Muscle layer of duodenum (tissue), 2 donors: Measurements from ENCODE around the gene POLD3.

Experiments used
- H3K27ac ChIP-seq: one replicate; pipeline ENCODE4 v1.7.0; 2013; ENCODE audit warnings: mild to moderate bottlenecking, low read length
- H3K27me3 ChIP-seq: one replicate; pipeline ENCODE4 v1.7.0; 2013; ENCODE audit warnings: low read depth, mild to moderate bottlenecking, control low read depth, low read length
- H3K36me3 ChIP-seq, 2 donors: one replicate each; pipeline ENCODE4 v1.7.0; 2013; ENCODE audit warnings: low read length in 2 of 2, control low read depth in 1 of 2, mild to moderate bottlenecking in 1 of 2; ENCODE audit not compliant: insufficient read depth in 2 of 2, control insufficient read depth in 1 of 2
- H3K4me1 ChIP-seq, 2 donors: one replicate each; pipeline ENCODE4 v1.7.0; 2013; ENCODE audit warnings: low read length in 2 of 2, mild to moderate bottlenecking in 2 of 2, control low read depth in 1 of 2, moderate library complexity in 1 of 2; ENCODE audit not compliant: insufficient read depth in 2 of 2, control insufficient read depth in 1 of 2
- H3K4me3 ChIP-seq, 2 donors: one replicate each; pipeline ENCODE4 v1.7.0; 2013; ENCODE audit warnings: low read length in 2 of 2, low read depth in 1 of 2, mild to moderate bottlenecking in 1 of 2
- H3K9me3 ChIP-seq, 2 donors: one replicate each; pipeline ENCODE4 v1.7.0; 2013; ENCODE audit warnings: low read length in 2 of 2, control low read depth in 1 of 2, mild to moderate bottlenecking in 1 of 2; ENCODE audit not compliant: control insufficient read depth in 1 of 2
- donor health status: healthy.

The POLD3 gene

GRCh38 chr11:74592441-74593362, at the start of gene POLD3:
Gene POLD3, plus strand, starts transcription at chr11:74592582. Its CDS starts 77 bp downstream, at chr11:74592659.
- Histone ChIP-seq H3K27me3 (no peaks in the 10 kb centered on the region), H3K27ac (peak within 1 kb of the TSS; percentile 72), H3K4me3 (peak within 1 kb of the TSS; percentile 93 to 98), H3K36me3 (peaks cover 7 to 16% of the 10 kb centered on the region in 2 donors), H3K9me3 (no peaks in the 10 kb centered on the region), H3K4me1 (peaks cover 0 to 16% of the 10 kb centered on the region in 2 donors)

GRCh38 chr11:74543991-74544390, 48.4 kb upstream of the POLD3 start:
- Histone ChIP-seq H3K9me3 (peaks cover 0 to 3% of the 10 kb centered on the region in 2 donors), H3K4me1 (no peaks in the 10 kb centered on the region), H3K27ac (no peak overlapping the region), H3K4me3 (no peak overlapping the region), H3K27me3 (no peaks in the 10 kb centered on the region), H3K36me3 (no peaks in the 10 kb centered on the region)

DNA sequence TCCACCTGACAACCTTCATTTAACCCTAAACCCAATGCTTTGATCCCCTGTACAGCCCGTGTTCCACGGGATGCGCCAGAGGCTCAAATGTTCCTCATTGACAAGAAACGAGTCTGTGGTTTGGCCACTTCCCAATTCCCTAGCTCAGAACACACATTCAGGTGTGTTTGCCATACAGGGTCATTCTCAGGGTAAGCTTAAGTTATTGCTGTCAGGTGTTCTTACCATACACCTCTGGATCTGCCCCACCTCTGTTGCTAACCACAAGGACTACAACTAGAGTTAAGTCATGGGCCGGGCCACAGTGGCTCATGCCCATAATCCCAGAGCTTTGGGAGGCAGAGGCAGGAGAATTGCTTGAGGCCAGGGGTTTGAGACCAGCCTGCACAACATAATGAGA, 45.6 kb upstream of the POLD3 start:
- Histone ChIP-seq H3K27ac (no peak overlapping the region), H3K4me3 (no peak overlapping the region), H3K36me3 (no peaks in the 10 kb centered on the region), H3K9me3 (peaks cover 0 to 3% of the 10 kb centered on the region in 2 donors), H3K4me1 (no peaks in the 10 kb centered on the region), H3K27me3 (no peaks in the 10 kb centered on the region)

DNA sequence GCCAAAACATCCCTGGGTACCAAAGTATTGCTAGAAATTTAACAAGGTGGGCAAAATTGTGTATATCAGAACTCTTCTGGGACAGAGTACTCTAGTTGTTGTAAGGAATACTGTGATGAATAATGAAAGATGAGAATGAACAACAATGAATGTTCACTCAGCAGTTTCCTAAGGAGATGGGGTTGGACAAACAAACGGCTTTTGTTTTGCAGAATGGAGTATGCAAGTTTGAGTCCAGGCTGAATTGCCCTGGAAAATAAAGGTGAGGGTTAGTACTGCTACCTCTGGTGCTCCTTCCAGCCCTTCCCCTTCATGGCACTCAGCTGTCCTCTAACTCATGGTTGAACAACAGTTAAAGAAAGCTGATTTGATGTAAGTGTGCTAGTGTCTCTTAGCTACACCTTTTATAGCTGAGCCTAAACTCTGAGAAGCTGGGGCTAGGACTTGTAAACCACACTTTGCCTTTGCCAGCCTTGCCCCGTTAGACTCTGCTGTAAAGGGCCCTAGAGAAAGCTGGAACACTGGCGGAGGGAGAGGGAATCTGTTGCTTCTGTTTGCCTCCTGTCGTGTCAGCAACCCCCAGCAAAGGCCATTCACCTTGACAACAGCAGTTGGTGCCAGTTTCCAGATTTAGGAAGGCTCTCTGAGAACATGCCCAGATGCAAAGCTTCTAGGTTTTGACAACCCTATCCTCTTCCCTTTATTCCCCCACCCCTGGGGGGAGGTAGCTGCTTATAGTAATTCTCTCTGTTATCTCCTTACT, 41.2 kb upstream of the POLD3 start:
- H3K36me3 ChIP-seq: no peaks in the 10 kb centered on the region
- no peaks in the 10 kb centered on the region for H3K27me3 ChIP-seq
- H3K27ac ChIP-seq: no peak overlapping the region
- H3K9me3 ChIP-seq: no peaks in the 10 kb centered on the region
- no peaks in the 10 kb centered on the region for H3K4me1 ChIP-seq
- H3K4me3 ChIP-seq: no peak overlapping the region

DNA sequence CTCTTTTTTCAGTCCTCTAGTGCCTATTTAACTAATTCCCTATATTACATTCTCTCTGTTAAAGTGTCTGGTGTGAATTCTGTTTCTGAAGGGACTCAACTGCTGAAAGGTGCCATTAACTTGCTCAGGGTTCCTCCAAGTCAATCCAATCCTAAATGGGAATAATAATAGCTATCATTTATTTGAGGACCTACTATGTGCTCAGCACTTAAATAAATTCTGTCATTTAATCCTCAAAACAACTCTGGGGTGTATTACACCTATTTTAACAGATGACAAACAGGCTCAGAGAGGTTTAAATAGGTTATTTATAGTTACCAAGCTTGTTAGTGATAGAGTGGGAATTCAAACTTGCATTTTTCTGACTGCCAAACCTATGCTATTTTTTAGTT, 40.6 kb upstream of the POLD3 start:
- Histone ChIP-seq H3K4me3 (no peak overlapping the region), H3K9me3 (no peaks in the 10 kb centered on the region), H3K27me3 (no peaks in the 10 kb centered on the region), H3K4me1 (no peaks in the 10 kb centered on the region), H3K36me3 (no peaks in the 10 kb centered on the region), H3K27ac (no peak overlapping the region)

- no peak overlapping the region for H3K27ac ChIP-seq
- no peak overlapping the region for H3K4me3 ChIP-seq
- peaks cover 0 to 13% of the 10 kb centered on the region in 2 donors for H3K9me3 ChIP-seq
- H3K4me1 ChIP-seq: no peaks in the 10 kb centered on the region
- peaks cover 0 to 3% of the 10 kb centered on the region in 2 donors for H3K36me3 ChIP-seq
- no peaks in the 10 kb centered on the region for H3K27me3 ChIP-seq
These were observed 34.9 kb upstream of the POLD3 start for GRCh38 chr11:74557526-74557925.

DNA sequence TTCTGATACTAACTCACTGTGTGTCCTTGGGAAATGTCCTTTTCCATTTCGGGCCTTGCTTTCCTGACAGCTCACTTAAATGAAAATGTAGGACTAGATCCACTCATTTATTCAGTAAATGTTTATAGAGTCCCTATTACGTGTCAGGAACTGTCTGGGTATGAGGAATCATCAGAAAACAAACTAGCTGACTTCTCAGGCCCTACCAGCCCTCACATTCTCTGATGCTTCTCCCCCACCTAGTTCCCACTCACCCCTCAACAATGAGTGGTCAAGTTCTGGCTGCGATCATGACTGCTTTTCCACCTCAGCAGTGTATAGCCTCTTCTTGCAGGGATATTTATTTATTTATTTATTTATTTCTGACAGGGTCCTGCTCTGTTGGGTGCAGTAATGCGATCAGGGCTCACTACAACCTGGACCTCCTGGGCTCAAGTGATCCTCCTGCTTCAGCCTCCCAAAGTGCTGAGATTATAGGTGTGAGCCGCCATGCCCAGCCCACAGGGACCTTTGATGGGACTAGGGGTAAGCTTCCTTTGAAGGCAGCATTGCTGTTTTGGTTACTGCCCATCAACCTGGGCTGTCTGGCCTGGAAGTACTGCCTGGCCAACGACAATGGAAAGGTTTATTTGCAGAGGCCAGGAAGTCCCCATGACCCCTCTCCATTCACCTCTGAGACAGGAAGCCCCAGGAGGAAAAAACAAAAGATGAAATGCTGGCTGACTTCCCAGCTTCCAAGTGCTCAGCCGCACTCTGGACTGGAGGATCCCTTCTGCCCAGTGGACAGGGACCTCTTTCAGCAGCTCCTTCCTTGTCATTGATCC, 33.1 kb upstream of the POLD3 start:
- no peaks in the 10 kb centered on the region for H3K27me3 ChIP-seq
- no peak overlapping the region for H3K27ac ChIP-seq
- peaks cover 0 to 3% of the 10 kb centered on the region in 2 donors for H3K36me3 ChIP-seq
- peaks cover 0 to 13% of the 10 kb centered on the region in 2 donors for H3K9me3 ChIP-seq
- H3K4me3 ChIP-seq: no peak overlapping the region
- no peaks in the 10 kb centered on the region for H3K4me1 ChIP-seq

- Histone ChIP-seq H3K4me3 (no peak overlapping the region), H3K4me1 (no peaks in the 10 kb centered on the region), H3K27ac (no peak overlapping the region), H3K36me3 (peaks cover 0 to 3% of the 10 kb centered on the region in 2 donors), H3K9me3 (peaks cover 0 to 13% of the 10 kb centered on the region in 2 donors), H3K27me3 (no peaks in the 10 kb centered on the region)
These were observed 32.5 kb upstream of the POLD3 start for GRCh38 chr11:74559934-74560309.

- peaks cover 0 to 7% of the 10 kb centered on the region in 2 donors for H3K9me3 ChIP-seq
- no peak overlapping the region for H3K4me3 ChIP-seq
- no peaks in the 10 kb centered on the region for H3K4me1 ChIP-seq
- no peaks in the 10 kb centered on the region for H3K36me3 ChIP-seq
- no peaks in the 10 kb centered on the region for H3K27me3 ChIP-seq
- no peak overlapping the region for H3K27ac ChIP-seq
These were observed 26.0 kb upstream of the POLD3 start for GRCh38 chr11:74566146-74566960.

DNA sequence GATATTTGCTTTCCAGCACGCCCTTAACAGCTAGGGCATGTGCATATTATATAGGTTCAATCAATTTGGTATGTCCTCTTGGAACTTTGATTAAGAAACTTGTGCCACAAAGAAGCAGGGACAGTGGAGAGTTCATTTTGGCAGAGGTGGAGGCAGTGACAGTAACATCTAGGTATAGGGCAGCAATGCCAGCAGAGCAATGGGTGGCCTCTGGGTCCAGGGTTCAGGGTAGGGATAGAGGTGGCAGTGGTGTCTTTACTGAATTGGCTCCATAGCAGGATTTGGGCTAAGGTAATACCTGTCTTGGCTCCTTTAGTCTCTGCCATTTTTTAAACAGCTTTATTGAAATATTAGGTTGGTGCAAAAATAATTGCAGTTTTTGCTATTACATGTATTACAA, 24.4 kb upstream of the POLD3 start:
- H3K4me3 ChIP-seq: no peak overlapping the region
- H3K4me1 ChIP-seq: no peaks in the 10 kb centered on the region
- no peaks in the 10 kb centered on the region for H3K27me3 ChIP-seq
- no peaks in the 10 kb centered on the region for H3K9me3 ChIP-seq
- H3K27ac ChIP-seq: no peak overlapping the region
- H3K36me3 ChIP-seq: no peaks in the 10 kb centered on the region
